Erythroblast (primary cell): Measurements from ENCODE around the gene EFHB.

Source experiments
- GATA1 ChIP-seq: IDR thresholded peaks from 2 replicates; pipeline ENCODE4 v1.6.1; 2011; ENCODE audit warnings: low read depth, mild to moderate bottlenecking, control low read depth, low read length, moderate library complexity
- POLR2A ChIP-seq: IDR thresholded peaks from 2 replicates; pipeline ENCODE4 v1.6.1; 2011; ENCODE audit warnings: mild to moderate bottlenecking, low read length

DNA sequence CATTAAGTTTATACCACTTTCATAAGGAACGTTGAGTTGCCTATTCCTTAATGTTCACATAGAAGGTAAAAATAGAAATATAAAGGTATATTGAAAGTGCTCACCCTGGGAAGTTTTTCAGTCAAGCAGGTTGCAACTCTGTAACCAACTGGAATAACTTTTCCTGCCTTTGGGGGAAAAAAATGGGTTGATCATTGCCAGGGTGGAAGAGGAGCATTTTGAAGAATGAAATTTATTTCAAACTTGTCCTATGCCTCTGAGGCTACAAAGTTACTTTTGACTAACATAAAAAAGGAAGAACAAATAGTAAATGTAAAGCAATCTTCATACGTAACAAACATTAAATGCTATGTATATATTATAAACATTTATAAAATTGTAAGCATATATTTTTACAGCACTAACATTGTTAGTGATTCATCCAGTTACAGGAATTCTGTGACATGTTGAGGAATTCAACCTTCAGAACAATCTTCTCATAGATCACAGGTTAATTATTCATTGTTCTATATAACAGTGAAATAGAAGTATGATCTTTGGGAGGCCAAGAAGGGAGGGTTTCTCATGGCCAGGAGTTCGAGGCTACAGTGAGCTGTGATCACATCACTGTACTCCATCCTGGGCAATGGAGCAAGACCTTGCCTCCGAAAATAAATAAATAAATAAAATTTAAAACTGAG, 13.5 kb downstream of the EFHB start:
- TF ChIP-seq POLR2A, result no peak
- no peak for TF ChIP-seq GATA1
